Mesothelial cell of epicardium (in vitro differentiated cells): ENCODE measurements around the gene SLC25A23. TPM values are rescaled to one million over a fixed set of nuclear protein-coding genes. Genes with fewer than 3 reads are reported as not detected.

ENCODE experiments used
- DNase-seq, 2 experiments: peaks; one replicate each; pipeline ENCODE4 v3.0.0; 2021; ENCODE audit warnings: low spot score in 2 of 2; ENCODE audit not compliant: unreplicated experiment in 2 of 2
- H3K27ac Mint-ChIP-seq: 2 replicates; pipeline ENCODE4 v1.8.0; 2021; ENCODE audit warnings: mixed read lengths
- H3K27me3 Mint-ChIP-seq: 2 replicates; pipeline ENCODE4 v1.8.0; 2021; ENCODE audit warnings: low read depth, mixed read lengths
- H3K36me3 Mint-ChIP-seq: 2 replicates; pipeline ENCODE4 v1.8.0; 2021; ENCODE audit warnings: mixed read lengths
- H3K4me1 Mint-ChIP-seq: 2 replicates; pipeline ENCODE4 v1.8.0; 2021; ENCODE audit warnings: mixed read lengths
- H3K4me3 Mint-ChIP-seq: 2 replicates; pipeline ENCODE4 v1.8.0; 2021; ENCODE audit warnings: mild to moderate bottlenecking, moderate library complexity, mixed read lengths
- H3K9me3 Mint-ChIP-seq: 2 replicates; pipeline ENCODE4 v1.8.0; 2021; ENCODE audit warnings: mixed read lengths
- total RNA-seq: library from RNA; stranded (reverse); gene quantifications from 3 replicates; pipeline ENCODE4 v1.2.1, GENCODE V29; 2021
- TF ChIP-seq, protein P1 (sequence below): fragments of 200-600 bp; sonication (generic); IDR thresholded peaks from one replicate; pipeline ENCODE4 v1.5.0; 2021; ENCODE audit warnings: antibody characterized with exemption; ENCODE audit not compliant: unreplicated experiment

Gene SLC25A23
- total RNA-seq, 1 donor from 2014 or later: 67.5 TPM

DNA sequence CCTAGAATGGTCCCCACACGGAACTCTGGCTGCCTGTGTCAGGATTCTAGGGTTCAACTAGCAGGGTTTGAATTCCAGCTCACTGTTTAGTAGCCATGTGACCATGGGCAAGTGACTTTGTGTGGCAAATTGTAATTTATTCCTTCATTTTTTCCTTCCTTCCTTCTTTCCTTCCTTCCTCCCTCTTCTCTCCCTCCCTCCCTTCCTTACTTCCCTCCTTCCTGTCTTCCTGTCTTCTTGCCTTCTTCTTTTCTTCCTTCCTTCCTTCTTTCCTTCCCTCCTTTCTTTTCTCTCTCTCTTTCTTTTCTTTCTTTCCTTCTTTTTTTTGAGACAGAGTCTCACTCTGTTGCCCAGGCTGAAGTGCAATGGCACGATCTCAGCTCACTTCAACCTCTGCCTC, 30.5 kb upstream of the SLC25A23 start:
- Mint-ChIP-seq H3K9me3 (peaks cover 8% of the 10 kb centered on the region), H3K27ac (no peak overlapping the region), H3K4me1 (no peaks in the 10 kb centered on the region), H3K4me3 (no peak overlapping the region), H3K36me3 (no peaks in the 10 kb centered on the region), H3K27me3 (peaks cover 10% of the 10 kb centered on the region)
- TF ChIP-seq, protein P1, sequence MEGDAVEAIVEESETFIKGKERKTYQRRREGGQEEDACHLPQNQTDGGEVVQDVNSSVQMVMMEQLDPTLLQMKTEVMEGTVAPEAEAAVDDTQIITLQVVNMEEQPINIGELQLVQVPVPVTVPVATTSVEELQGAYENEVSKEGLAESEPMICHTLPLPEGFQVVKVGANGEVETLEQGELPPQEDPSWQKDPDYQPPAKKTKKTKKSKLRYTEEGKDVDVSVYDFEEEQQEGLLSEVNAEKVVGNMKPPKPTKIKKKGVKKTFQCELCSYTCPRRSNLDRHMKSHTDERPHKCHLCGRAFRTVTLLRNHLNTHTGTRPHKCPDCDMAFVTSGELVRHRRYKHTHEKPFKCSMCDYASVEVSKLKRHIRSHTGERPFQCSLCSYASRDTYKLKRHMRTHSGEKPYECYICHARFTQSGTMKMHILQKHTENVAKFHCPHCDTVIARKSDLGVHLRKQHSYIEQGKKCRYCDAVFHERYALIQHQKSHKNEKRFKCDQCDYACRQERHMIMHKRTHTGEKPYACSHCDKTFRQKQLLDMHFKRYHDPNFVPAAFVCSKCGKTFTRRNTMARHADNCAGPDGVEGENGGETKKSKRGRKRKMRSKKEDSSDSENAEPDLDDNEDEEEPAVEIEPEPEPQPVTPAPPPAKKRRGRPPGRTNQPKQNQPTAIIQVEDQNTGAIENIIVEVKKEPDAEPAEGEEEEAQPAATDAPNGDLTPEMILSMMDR: no peak
- no peak for DNase-seq

DNA sequence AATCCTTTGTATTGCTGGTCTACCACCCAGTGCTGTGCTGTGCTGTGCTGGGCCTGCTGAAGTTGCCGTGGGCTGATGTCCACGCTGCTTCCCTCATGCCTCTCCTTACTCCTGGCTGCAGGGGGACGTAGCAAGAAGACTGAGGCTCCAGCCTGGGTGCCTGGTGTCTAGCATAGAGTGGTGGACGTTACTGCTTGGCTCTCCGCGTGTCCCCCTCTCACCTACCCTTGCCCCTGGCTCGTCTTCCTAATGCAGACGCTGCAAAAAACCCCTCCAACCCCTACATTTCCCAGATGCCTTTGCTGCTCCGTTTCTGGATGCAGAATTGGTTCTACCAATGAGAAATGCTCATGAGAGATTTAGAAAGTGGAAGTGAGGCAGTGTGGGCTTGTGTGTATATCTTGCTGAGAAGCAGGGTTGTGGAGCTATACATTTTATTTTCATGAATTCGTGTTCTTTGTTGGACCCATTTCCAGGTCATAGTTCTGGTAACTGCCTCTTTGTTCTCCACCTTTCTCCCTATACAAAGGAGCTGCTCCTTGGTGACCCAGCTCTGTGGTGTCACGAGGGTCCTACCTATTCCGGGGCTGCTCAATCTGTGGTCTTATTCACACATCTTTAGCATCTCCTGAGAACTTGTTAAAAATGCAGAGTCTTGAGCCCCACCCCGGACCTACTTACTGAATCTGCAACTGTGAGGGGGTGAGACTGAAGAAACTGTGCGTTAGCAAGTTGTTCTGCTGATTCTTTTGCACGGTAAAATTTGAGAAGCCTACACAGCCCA, 29.9 kb upstream of the SLC25A23 start:
- Mint-ChIP-seq H3K36me3 (no peaks in the 10 kb centered on the region), H3K27me3 (peaks cover 10% of the 10 kb centered on the region), H3K27ac (no peak overlapping the region), H3K9me3 (peaks cover 8% of the 10 kb centered on the region), H3K4me1 (no peaks in the 10 kb centered on the region), H3K4me3 (no peak overlapping the region)
- TF ChIP-seq, protein P1: no peak
- DNase-seq: no peak

DNA sequence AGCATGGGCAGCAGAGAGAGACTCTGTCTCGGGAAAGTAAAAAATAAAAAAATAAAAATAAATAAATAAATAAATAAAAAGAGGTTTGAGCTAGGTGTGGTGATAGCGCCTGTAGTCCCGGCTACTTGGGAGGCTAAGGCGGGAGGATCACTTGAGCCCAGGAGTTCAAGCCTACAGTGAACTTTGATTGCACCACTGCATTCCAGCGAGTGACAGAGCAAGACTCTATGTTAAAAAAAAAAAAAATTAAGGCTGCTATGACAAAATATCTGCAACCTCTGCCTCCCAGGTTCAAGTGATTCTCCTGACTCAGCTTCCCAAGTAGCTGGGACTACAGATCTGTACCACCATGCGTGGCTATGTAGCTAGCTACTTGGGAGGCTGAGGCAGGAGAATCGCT, 25.2 kb upstream of the SLC25A23 start:
- no peak overlapping the region for H3K4me3 Mint-ChIP-seq
- H3K36me3 Mint-ChIP-seq: no peaks in the 10 kb centered on the region
- H3K27me3 Mint-ChIP-seq: peaks cover 23% of the 10 kb centered on the region
- no peaks in the 10 kb centered on the region for H3K4me1 Mint-ChIP-seq
- H3K27ac Mint-ChIP-seq: no peak overlapping the region
- no peak for DNase-seq
- no peaks in the 10 kb centered on the region for H3K9me3 Mint-ChIP-seq
- TF ChIP-seq, protein P1: no peak

DNA sequence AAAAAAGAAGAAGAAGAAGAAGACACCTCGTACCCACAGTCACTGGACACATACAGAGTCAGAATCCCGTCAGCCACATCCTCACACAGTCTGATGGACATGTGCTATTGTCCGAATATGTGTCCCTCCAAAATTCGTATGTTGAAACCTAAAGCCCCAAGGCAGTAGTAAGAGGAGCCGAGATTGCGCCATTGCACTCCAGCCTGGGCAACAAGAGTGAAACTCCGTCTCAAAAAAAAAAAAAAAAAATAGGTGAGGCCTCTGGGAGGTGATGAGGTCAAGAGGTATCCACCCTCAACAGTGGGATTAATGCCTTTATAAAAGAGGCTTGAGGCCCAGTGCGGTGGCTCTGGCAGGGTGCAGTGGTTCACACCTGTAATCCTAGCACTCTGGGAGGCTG, 24.6 kb upstream of the SLC25A23 start:
- no peaks in the 10 kb centered on the region for H3K36me3 Mint-ChIP-seq
- H3K4me3 Mint-ChIP-seq: no peak overlapping the region
- TF ChIP-seq, protein P1: no peak
- H3K27me3 Mint-ChIP-seq: peaks cover 21% of the 10 kb centered on the region
- H3K9me3 Mint-ChIP-seq: no peaks in the 10 kb centered on the region
- H3K27ac Mint-ChIP-seq: no peak overlapping the region
- DNase-seq: no peak
- H3K4me1 Mint-ChIP-seq: no peaks in the 10 kb centered on the region

DNA sequence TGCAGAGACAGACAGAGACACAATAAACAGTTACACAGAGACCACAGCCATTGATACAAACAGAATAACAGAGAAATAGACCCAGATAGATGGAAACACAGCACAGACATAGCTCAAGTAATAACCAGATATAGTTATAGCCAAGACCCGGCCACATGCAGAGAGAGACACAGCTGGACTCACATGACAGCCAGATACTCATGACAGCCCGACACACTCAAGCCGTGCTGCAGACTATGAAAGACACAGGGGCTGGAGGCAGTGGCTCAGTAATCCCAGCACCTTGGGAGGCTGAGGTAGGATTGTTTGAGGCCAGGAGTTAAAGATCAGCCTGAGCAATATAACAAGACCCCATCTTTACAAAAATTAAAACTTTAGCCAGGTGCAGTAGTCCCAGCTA, 23.6 kb upstream of the SLC25A23 start:
- no peaks in the 10 kb centered on the region for H3K4me1 Mint-ChIP-seq
- H3K27ac Mint-ChIP-seq: no peak overlapping the region
- DNase-seq: no peak
- no peaks in the 10 kb centered on the region for H3K36me3 Mint-ChIP-seq
- peaks cover 19% of the 10 kb centered on the region for H3K27me3 Mint-ChIP-seq
- H3K9me3 Mint-ChIP-seq: no peaks in the 10 kb centered on the region
- H3K4me3 Mint-ChIP-seq: no peak overlapping the region
- TF ChIP-seq, protein P1: no peak
